ENCODE measurements around the gene JAK1.

GRCh38 chr1:64960731-64961130, 5.6 kb downstream of the JAK1 start:
- TF ChIP-seq CTCF (IDR thresholded peaks at IDR 0.05): no peak
- no peak for TF ChIP-seq POLR2A (IDR thresholded peaks at IDR 0.05)

Measured in breast epithelium (tissue), 3 donors.